Thyroid gland (tissue), 4 donors: ENCODE measurements around the gene AQR.
"Not testable (repeated sequence)": the region's sequence is repeated elsewhere in the genome, so short reads cannot be mapped to it uniquely, and the experiment has no call there.

ENCODE experiments used
- CTCF ChIP-seq, 6 experiments: fragments of 200-600 bp in 3 of 6; fragments of 450-650 bp in 3 of 6; sonication (generic) in 3 of 6; IDR thresholded peaks; one replicate each; pipeline ENCODE4 v1.5.1; 2016 to 2019; ENCODE audit warnings: antibody characterized with exemption in 6 of 6, mild to moderate bottlenecking in 2 of 6, inconsistent platforms in 1 of 6, moderate library complexity in 1 of 6
- POLR2A ChIP-seq, 2 donors: fragments of 450-650 bp; IDR thresholded peaks; one replicate each; pipeline ENCODE4 v1.6.1; 2017; ENCODE audit warnings: antibody characterized with exemption in 2 of 2, mild to moderate bottlenecking in 2 of 2, moderate library complexity in 1 of 2

- not testable (repeated sequence) for TF ChIP-seq CTCF, POLR2A (IDR thresholded peaks at IDR 0.05)
Measured at GRCh38 chr15:34970098-34970643, 629 bp upstream of the AQR start.
